ENCODE measurements around the gene FAHD2B. TPM values are rescaled to one million over a fixed set of nuclear protein-coding genes. Genes with fewer than 3 reads are reported as not detected.
"Not testable (repeated sequence)": the region's sequence is repeated elsewhere in the genome, so short reads cannot be mapped to it uniquely, and the experiment has no call there.

FAHD2B gene
- total RNA-seq, 1 experiment from 2014 or later, result 25.3 TPM

GRCh38 chr2:97068722-97069121 lies 26.0 kb downstream of the FAHD2B start:
- H3K9ac ChIP-seq (ENCODE audit: low read length); H3K36me3 ChIP-seq (ENCODE audit: control insufficient read depth in 1 of 2, insufficient read depth in 2 of 2, low read length in 2 of 2); H3K4me3 ChIP-seq (replicated peaks in 1 of 2; ENCODE audit: low read depth in 1 of 2, low read length in 2 of 2); ATAC-seq; H2AFZ ChIP-seq (ENCODE audit: low read depth, low read length, poor library complexity, severe bottlenecking); POLR2A ChIA-PET; H3K9me3 ChIP-seq (ENCODE audit: control insufficient read depth in 1 of 2, insufficient read depth in 1 of 2, low read depth in 1 of 2, low read length in 2 of 2); intact Hi-C loops (cut with micrococcal nuclease); RAD21 ChIA-PET (ENCODE audit: low non-redundant PET in 1 of 2, low total read pairs in 2 of 2, uncharacterized antibody in 2 of 2, unreplicated experiment in 2 of 2); DNase-seq (ENCODE audit: low read depth, low spot score); H3K27ac ChIP-seq (ENCODE audit: low read depth, low read length); BruUV-seq (replicated peaks); H4K20me1 ChIP-seq (ENCODE audit: insufficient read depth); H3K9me2 ChIP-seq (ENCODE audit: insufficient read depth); H3K4me1 ChIP-seq (ENCODE audit: control insufficient read depth in 1 of 2, insufficient read depth in 2 of 2, low read length in 2 of 2); CTCF ChIA-PET; H3K79me2 ChIP-seq (ENCODE audit: insufficient read depth, low read length); H3K4me2 ChIP-seq (ENCODE audit: low read length): not testable (repeated sequence)
- H3K27me3 ChIP-seq (ENCODE audit: insufficient read depth, low read length), result peaks cover 18% of the 10 kb centered on the region; the same call in 1 of the 2 replicates

DNA sequence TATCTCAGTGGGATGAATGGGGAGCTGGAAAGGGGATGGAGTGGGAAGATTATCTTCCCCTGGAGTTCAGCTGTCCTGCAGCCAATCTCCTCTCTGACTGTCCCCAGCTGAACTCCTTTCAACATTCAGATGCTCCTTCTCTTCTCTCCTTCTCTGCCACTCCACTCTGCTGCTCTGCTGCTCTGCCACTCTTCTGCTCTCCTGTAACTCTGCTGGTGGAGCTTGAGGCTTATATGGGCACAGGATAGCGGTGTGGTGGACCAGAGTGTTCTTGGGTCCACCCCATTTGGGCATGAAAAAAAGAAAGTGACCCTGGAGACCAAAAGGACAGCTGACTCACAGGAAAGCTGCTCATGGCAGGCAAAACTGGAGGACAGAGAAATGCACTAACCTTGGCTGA lies 26.6 kb downstream of the FAHD2B start:
- peaks cover 18% of the 10 kb centered on the region; the same call in 1 of the 2 replicates for H3K27me3 ChIP-seq (ENCODE audit: insufficient read depth, low read length)
- H3K27ac ChIP-seq (ENCODE audit: low read depth, low read length), result no peak overlapping the region
- ChIA-PET CTCF (no interaction called here), RAD21 (ENCODE audit: low non-redundant PET in 1 of 2, low total read pairs in 2 of 2, uncharacterized antibody in 2 of 2, unreplicated experiment in 2 of 2) (interaction anchor here in 1 of 2 experiments (0.6 kb wide), 1 partner anchor 733 kb away, joined by 4 read pairs; no protein-coding TSS in a partner anchor), POLR2A (no interaction called here)
- H3K9me3 ChIP-seq (ENCODE audit: control insufficient read depth in 1 of 2, insufficient read depth in 1 of 2, low read depth in 1 of 2, low read length in 2 of 2), result no peaks in the 10 kb centered on the region
- no peak overlapping the region for H3K4me3 ChIP-seq (replicated peaks in 1 of 2; ENCODE audit: low read depth in 1 of 2, low read length in 2 of 2)
- no peaks in the 10 kb centered on the region for H3K79me2 ChIP-seq (ENCODE audit: insufficient read depth, low read length)
- H3K9me2 ChIP-seq (ENCODE audit: insufficient read depth), result no peaks in the 10 kb centered on the region
- DNase-seq (ENCODE audit: low read depth, low spot score), result no peak
- H3K4me1 ChIP-seq (ENCODE audit: control insufficient read depth in 1 of 2, insufficient read depth in 2 of 2, low read length in 2 of 2), result no peaks in the 10 kb centered on the region
- H4K20me1 ChIP-seq (ENCODE audit: insufficient read depth), result no peaks in the 10 kb centered on the region
- H2AFZ ChIP-seq (ENCODE audit: low read depth, low read length, poor library complexity, severe bottlenecking), result no peak overlapping the region
- intact Hi-C loops (cut with micrococcal nuclease), result no loop called here
- no peak for ATAC-seq
- no peak overlapping the region for H3K4me2 ChIP-seq (ENCODE audit: low read length)
- BruUV-seq (replicated peaks), result no TSS peak
- H3K9ac ChIP-seq (ENCODE audit: low read length), result no peak overlapping the region
- no peak for TF ChIP-seq CBX3 (IDR thresholded peaks at IDR 0.05; ENCODE audit: low read depth)
- TF ChIP-seq CTCF (IDR thresholded peaks at IDR 0.05 in 2 of 3, conservative IDR thresholded peaks at IDR 0.05 in 1 of 3; ENCODE audit: borderline replicate concordance in 1 of 3, insufficient read depth in 1 of 3, low read depth in 2 of 3, low read length in 2 of 3), result no peak
- TF ChIP-seq EZH2phosphoT487 (IDR thresholded peaks at IDR 0.05; ENCODE audit: borderline replicate concordance), result no peak
- no peak for TF ChIP-seq REST (IDR thresholded peaks at IDR 0.05; ENCODE audit: low read depth)
- TF ChIP-seq ZFX (IDR thresholded peaks at IDR 0.05), result no peak
- no peak for TF ChIP-seq JUND (IDR thresholded peaks at IDR 0.05)
- TF ChIP-seq SIN3A (IDR thresholded peaks at IDR 0.05; ENCODE audit: low read depth), result no peak
- no peak for TF ChIP-seq MAX (IDR thresholded peaks at IDR 0.05)
- no peak for TF ChIP-seq POLR2A (IDR thresholded peaks at IDR 0.05; ENCODE audit: borderline replicate concordance, extremely low read depth, insufficient read depth, insufficient read length)
- no peak for TF ChIP-seq EZH2 (IDR thresholded peaks at IDR 0.05)
- TF ChIP-seq, protein P1, sequence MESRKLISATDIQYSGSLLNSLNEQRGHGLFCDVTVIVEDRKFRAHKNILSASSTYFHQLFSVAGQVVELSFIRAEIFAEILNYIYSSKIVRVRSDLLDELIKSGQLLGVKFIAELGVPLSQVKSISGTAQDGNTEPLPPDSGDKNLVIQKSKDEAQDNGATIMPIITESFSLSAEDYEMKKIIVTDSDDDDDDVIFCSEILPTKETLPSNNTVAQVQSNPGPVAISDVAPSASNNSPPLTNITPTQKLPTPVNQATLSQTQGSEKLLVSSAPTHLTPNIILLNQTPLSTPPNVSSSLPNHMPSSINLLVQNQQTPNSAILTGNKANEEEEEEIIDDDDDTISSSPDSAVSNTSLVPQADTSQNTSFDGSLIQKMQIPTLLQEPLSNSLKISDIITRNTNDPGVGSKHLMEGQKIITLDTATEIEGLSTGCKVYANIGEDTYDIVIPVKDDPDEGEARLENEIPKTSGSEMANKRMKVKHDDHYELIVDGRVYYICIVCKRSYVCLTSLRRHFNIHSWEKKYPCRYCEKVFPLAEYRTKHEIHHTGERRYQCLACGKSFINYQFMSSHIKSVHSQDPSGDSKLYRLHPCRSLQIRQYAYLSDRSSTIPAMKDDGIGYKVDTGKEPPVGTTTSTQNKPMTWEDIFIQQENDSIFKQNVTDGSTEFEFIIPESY (IDR thresholded peaks at IDR 0.05; ENCODE audit: extremely low read depth, insufficient replicate concordance, low read length), result no peak
- TF ChIP-seq FOSL1 (IDR thresholded peaks at IDR 0.05; ENCODE audit: low read depth), result no peak
- no peak for TF ChIP-seq RAD21 (IDR thresholded peaks at IDR 0.05; ENCODE audit: low read depth)
- TF ChIP-seq CEBPB (IDR thresholded peaks at IDR 0.05; ENCODE audit: low read depth), result no peak
- no peak for TF ChIP-seq SP1 (IDR thresholded peaks at IDR 0.05; ENCODE audit: low read depth)
- H3K36me3 ChIP-seq (ENCODE audit: control insufficient read depth in 1 of 2, insufficient read depth in 2 of 2, low read length in 2 of 2), result no peaks in the 10 kb centered on the region
